ENCODE measurements around the gene C19orf38. TPM values are rescaled to one million over a fixed set of nuclear protein-coding genes. Genes with fewer than 3 reads are reported as not detected.

Gene C19orf38
- total RNA-seq, 1 experiment from 2014 or later, result not detected

DNA sequence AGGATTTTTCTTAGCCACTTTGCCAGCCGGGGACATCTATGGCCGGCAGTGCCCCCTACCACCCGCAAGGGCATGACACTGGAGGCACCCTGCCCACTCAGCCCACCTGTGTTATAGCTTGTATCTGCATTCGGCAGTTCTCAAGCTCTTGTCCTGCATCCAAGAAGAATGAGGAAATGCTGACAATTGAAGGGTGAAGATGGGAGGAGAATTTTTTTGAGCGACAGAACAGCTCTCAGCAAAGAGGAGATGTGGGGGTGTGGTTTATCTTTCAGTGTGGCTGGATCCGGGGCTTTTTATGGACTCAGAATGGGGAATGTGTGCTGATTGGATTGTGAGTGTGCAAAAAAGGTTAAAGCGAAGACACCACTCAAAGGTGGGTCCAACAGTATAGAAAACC is 5.4 kb upstream of the C19orf38 start:
- Histone ChIP-seq H3K9me3 (ENCODE audit: control insufficient read depth, low read depth, low read length) (no peaks in the 10 kb centered on the region), H3K27ac (ENCODE audit: insufficient read length, low read depth, low read length) (no peak overlapping the region), H3K18ac (ENCODE audit: insufficient read length, low read depth, low read length) (no peak overlapping the region), H3K4me2 (ENCODE audit: insufficient read depth, insufficient read length, low read length) (no peak overlapping the region), H2AK5ac (ENCODE audit: insufficient read length, low read length) (no peak overlapping the region), H2BK15ac (ENCODE audit: low read depth, low read length) (no peak overlapping the region), H2BK20ac (ENCODE audit: low read depth, low read length, poor library complexity, severe bottlenecking) (no peak overlapping the region), H3K79me2 (ENCODE audit: insufficient read depth, low read length) (no peaks in the 10 kb centered on the region), H2BK120ac (ENCODE audit: low read depth, low read length, poor library complexity, severe bottlenecking) (no peak overlapping the region), H3K9ac (ENCODE audit: extremely low read depth, insufficient read length, low read length) (no peak overlapping the region), H2BK12ac (ENCODE audit: insufficient read length, low read depth, low read length) (no peak overlapping the region), H4K91ac (ENCODE audit: insufficient read length, low read depth, low read length) (no peak overlapping the region), H4K8ac (replicated peaks; ENCODE audit: insufficient read length, low read depth, low read length) (no peak overlapping the region), H3K23ac (ENCODE audit: insufficient read length, low read depth, low read length) (no peak overlapping the region), H3K14ac (ENCODE audit: insufficient read depth, low read length) (no peak overlapping the region), H4K20me1 (ENCODE audit: control insufficient read depth, insufficient read depth, insufficient read length) (no peaks in the 10 kb centered on the region), H2AFZ (ENCODE audit: low read length) (no peak overlapping the region), H4K5ac (ENCODE audit: insufficient read length, low read depth, low read length) (no peak overlapping the region), H2BK5ac (ENCODE audit: insufficient read length, low read length) (no peak overlapping the region), H3K27me3 (ENCODE audit: insufficient read depth, low read length) (no peaks in the 10 kb centered on the region), H3K23me2 (ENCODE audit: insufficient read length, low read depth, low read length, poor library complexity, severe bottlenecking) (no peaks in the 10 kb centered on the region), H3K4me1 (ENCODE audit: insufficient read depth, low read length) (no peaks in the 10 kb centered on the region), H3K79me1 (ENCODE audit: insufficient read depth, low read depth, low read length, poor library complexity, severe bottlenecking) (no peaks in the 10 kb centered on the region), H3T11ph (ENCODE audit: low read length) (no peak overlapping the region), H3K56ac (ENCODE audit: insufficient read length, low read depth, low read length) (no peak overlapping the region), H3K4ac (ENCODE audit: low read depth, low read length) (no peak overlapping the region)
- no peak for DNase-seq
- H3K4me1 Mint-ChIP-seq, result peaks cover 3 to 4% of the 10 kb centered on the region in 2 experiments
- H3K27ac Mint-ChIP-seq, result no peak overlapping the region
- H3K27me3 Mint-ChIP-seq (ENCODE audit: low read depth), result peaks cover 38% of the 10 kb centered on the region
- H3K36me3 Mint-ChIP-seq (ENCODE audit: insufficient read depth in 1 of 3, low read depth in 3 of 3), result no peaks in the 10 kb centered on the region
- no peak overlapping the region for H3K4me3 Mint-ChIP-seq
- TF ChIP-seq CTCF (conservative IDR thresholded peaks at IDR 0.05), result no peak
- no CpG with 5 or more reads among the region's 7 CpGs for whole genome bisulfite sequencing (ENCODE audit: extremely low coverage, insufficient read length, low lambda C conversion rate)
- peaks cover 15 to 24% of the 10 kb centered on the region in 2 experiments for H3K9me3 Mint-ChIP-seq
